Mucosa of gallbladder (tissue), 1 donor: ENCODE results near the gene AGGF1. TPM values are rescaled to one million over a fixed set of nuclear protein-coding genes. Genes with fewer than 3 reads are reported as not detected.
A peak's percentile ranks its signal among the peaks of the same experiment; 100 is the strongest.
"Not testable (repeated sequence)": the region's sequence is repeated elsewhere in the genome, so short reads cannot be mapped to it uniquely, and the experiment has no call there.

Source experiments
- DNase-seq: peaks from one replicate; pipeline ENCODE4 v3.0.0-alpha.2; 2020; ENCODE audit warnings: low spot score
- total RNA-seq: library from RNA; stranded (reverse); gene quantifications from one replicate; pipeline ENCODE4 v1.2.1, GENCODE V29; 2021
- donor health status: DM: no; HTN: no; CAD: no.

AGGF1 gene
- total RNA-seq, 1 donor from 2014 or later, result 23.4 TPM

- DNase-seq, result no peak
These were observed 7.4 kb upstream of the AGGF1 start for GRCh38 chr5:77022511-77023417.

GRCh38 chr5:77024490-77024889 is 5.7 kb upstream of the AGGF1 start:
- DNase-seq, result no peak

GRCh38 chr5:77028631-77029375 is 1.4 kb upstream of the AGGF1 start:
- DNase-seq, result no peak

GRCh38 chr5:77029376-77029885 is 773 bp upstream of the AGGF1 start:
- DNase-seq, result no peak

GRCh38 chr5:77031891-77032290 is 1.7 kb downstream of the AGGF1 start:
- no peak for DNase-seq

- no peak for DNase-seq
These were observed 2.4 kb downstream of the AGGF1 start for GRCh38 chr5:77032635-77033034.

GRCh38 chr5:77033338-77033737 is 3.1 kb downstream of the AGGF1 start:
- no peak for DNase-seq

GRCh38 chr5:77035950-77036349 is 5.7 kb downstream of the AGGF1 start:
- no peak for DNase-seq

- DNase-seq, result no peak
These were observed 16.3 kb downstream of the AGGF1 start for GRCh38 chr5:77046416-77047073.

- DNase-seq, result no peak
These were observed 33.8 kb downstream of the AGGF1 start for GRCh38 chr5:77064040-77064439.

- no peak for DNase-seq
These were observed 35.1 kb downstream of the AGGF1 start for GRCh38 chr5:77065256-77065655.

GRCh38 chr5:77066184-77066583 is 36.0 kb downstream of the AGGF1 start:
- no peak for DNase-seq

GRCh38 chr5:77066823-77067442 is 36.7 kb downstream of the AGGF1 start:
- DNase-seq, result no peak

- DNase-seq, result no peak
These were observed 43.5 kb downstream of the AGGF1 start for GRCh38 chr5:77073667-77074066.

GRCh38 chr5:77074745-77075144 is 44.5 kb downstream of the AGGF1 start:
- DNase-seq, result no peak

- peak; percentile 69 for DNase-seq
These were observed 47.0 kb downstream of the AGGF1 start for GRCh38 chr5:77076961-77077828.

- DNase-seq, result no peak
These were observed 47.6 kb downstream of the AGGF1 start for GRCh38 chr5:77077829-77078176.

GRCh38 chr5:77080479-77080878 is 50.3 kb downstream of the AGGF1 start:
- not testable (repeated sequence) for DNase-seq

- DNase-seq, result no peak
These were observed 50.7 kb downstream of the AGGF1 start for GRCh38 chr5:77080905-77081304.

GRCh38 chr5:77082280-77082679 is 52.1 kb downstream of the AGGF1 start:
- no peak for DNase-seq

- DNase-seq, result no peak
These were observed 52.9 kb downstream of the AGGF1 start for GRCh38 chr5:77083088-77083487.
